Measurements from ENCODE around the gene HS1BP3. TPM values are rescaled to one million over a fixed set of nuclear protein-coding genes. Genes with fewer than 3 reads are reported as not detected.

Gene HS1BP3
- total and polyA plus RNA-seq, 2 of the 13 experiments (the other 11 are each of a cell fraction or from before 2014, with no cell fraction given): 15.2 to 22.0 TPM

- intact Hi-C loops (cut with micrococcal nuclease; ENCODE audit: unreplicated experiment): loop anchor here (5.0 kb wide), 1 partner anchor 110 kb away; no protein-coding TSS in a partner anchor
These were observed 13.8 kb downstream of the HS1BP3 start for GRCh38 chr2:20637147-20637546.

More at GRCh38 chr2:20637147-20637546, 13.8 kb downstream of the HS1BP3 start:
- no peak overlapping the region for H3K9ac ChIP-seq (ENCODE audit: insufficient read depth, low read depth, low read length)
- H3K4me3 ChIP-seq (replicated peaks in 1 of 3; ENCODE audit: insufficient read depth in 1 of 3, low read depth in 2 of 3, low read length in 3 of 3): no peak overlapping the region
- 87% methylated on average over 10 of the region's 13 CpGs for WGBS (ENCODE audit: low lambda C conversion rate)
- ATAC-seq (no peak), DNase-seq (ENCODE audit: low spot score) (no peak), FAIRE-seq (no peak)
- TF ChIP-seq SAP130 (CRISPR knock-in tag; IDR thresholded peaks at IDR 0.05; ENCODE audit: low read depth) (no peak), CCAR2 (optimal IDR thresholded peaks at IDR 0.05; ENCODE audit: low read depth, low read length) (no peak), HNF4G (IDR thresholded peaks at IDR 0.05; ENCODE audit: borderline replicate concordance, low read depth, low read length) (no peak), HNF4G (CRISPR knock-in tag; IDR thresholded peaks at IDR 0.05; ENCODE audit: borderline replicate concordance, low read depth) (no peak), PLRG1 (conservative IDR thresholded peaks at IDR 0.05) (no peak), ZBTB21 (CRISPR knock-in tag; IDR thresholded peaks at IDR 0.05) (no peak), ZEB1 (IDR thresholded peaks at IDR 0.05; ENCODE audit: insufficient replicate concordance, low read depth) (no peak), ZNF124 (CRISPR knock-in tag; IDR thresholded peaks at IDR 0.05) (no peak), MBNL3 (CRISPR knock-in tag; conservative IDR thresholded peaks at IDR 0.05) (no peak), MIER3 (CRISPR knock-in tag; IDR thresholded peaks at IDR 0.05; ENCODE audit: borderline replicate concordance) (no peak), BCL6 (CRISPR knock-in tag; IDR thresholded peaks at IDR 0.05) (no peak), ZNF136 (CRISPR knock-in tag; IDR thresholded peaks at IDR 0.05; ENCODE audit: low read depth) (no peak), RBM22 (optimal IDR thresholded peaks at IDR 0.05; ENCODE audit: low read length) (no peak), KAT2B (IDR thresholded peaks at IDR 0.05; ENCODE audit: borderline replicate concordance, low read depth, low read length) (no peak), ZFP36L2 (CRISPR knock-in tag; IDR thresholded peaks at IDR 0.05) (no peak), WIZ (CRISPR knock-in tag; IDR thresholded peaks at IDR 0.05) (no peak), TP53 (CRISPR knock-in tag; conservative IDR thresholded peaks at IDR 0.05) (no peak)
- POLR2A ChIA-PET: interaction anchor here (1.4 kb wide), 1 partner anchor 190 kb away, joined by 3 read pairs; the partner anchor contains the start of gene RHOB
- H3K27ac ChIP-seq (ENCODE audit: extremely low read length, insufficient read depth, low read length): no peak overlapping the region
- no TSS peak for BruUV-seq (replicated peaks)
- peaks cover 5 to 9% of the 10 kb centered on the region in 2 experiments for H3K36me3 ChIP-seq (replicated peaks in 1 of 2; ENCODE audit: control insufficient read depth in 1 of 2, insufficient read depth in 2 of 2, low read length in 2 of 2)
- no peaks in the 10 kb centered on the region for H3K79me2 ChIP-seq (ENCODE audit: insufficient read depth, low read length)
- in situ Hi-C loops (cut with HindIII; ENCODE audit: extremely low pct_ligation_motif_present, low pct_unique_long_range_greater_than_20kb): loop anchor here (5.0 kb wide), 1 partner anchor 190 kb away; the partner anchor contains the start of gene RHOB
- H2AFZ ChIP-seq (ENCODE audit: low read length): no peak overlapping the region
- no peak overlapping the region for H3K4me2 ChIP-seq (ENCODE audit: low read depth, low read length)
- CTCF ChIA-PET (ENCODE audit: low intra/inter-chr PET ratio, low total read pairs): interaction anchor here (1.0 to 4.4 kb wide), 3 partner anchors 19 to 226 kb away, joined by 3 to 51 read pairs (median 26); no protein-coding TSS in a partner anchor
- peaks cover 47% of the 10 kb centered on the region for H3K4me1 ChIP-seq (ENCODE audit: insufficient read depth, low read length)
- no peaks in the 10 kb centered on the region for H3K9me3 ChIP-seq (ENCODE audit: low read length)
- no peaks in the 10 kb centered on the region for H3K27me3 ChIP-seq (ENCODE audit: control insufficient read depth in 1 of 2, insufficient read depth in 2 of 2, low read length in 2 of 2)
- H4K20me1 ChIP-seq (ENCODE audit: insufficient read depth, low read length): no peaks in the 10 kb centered on the region

Measured in HepG2 (cell line).